HG03139 (cell line): ENCODE data around the gene GCFC2.
"Not testable (repeated sequence)": the region's sequence is repeated elsewhere in the genome, so short reads cannot be mapped to it uniquely, and the experiment has no call there.

Source experiments
- ATAC-seq: cut with Tn5 transposase; IDR thresholded peaks from one replicate; pipeline ENCODE4 v1.9.1; 2021; ENCODE audit not compliant: unreplicated experiment

The GCFC2 gene

DNA sequence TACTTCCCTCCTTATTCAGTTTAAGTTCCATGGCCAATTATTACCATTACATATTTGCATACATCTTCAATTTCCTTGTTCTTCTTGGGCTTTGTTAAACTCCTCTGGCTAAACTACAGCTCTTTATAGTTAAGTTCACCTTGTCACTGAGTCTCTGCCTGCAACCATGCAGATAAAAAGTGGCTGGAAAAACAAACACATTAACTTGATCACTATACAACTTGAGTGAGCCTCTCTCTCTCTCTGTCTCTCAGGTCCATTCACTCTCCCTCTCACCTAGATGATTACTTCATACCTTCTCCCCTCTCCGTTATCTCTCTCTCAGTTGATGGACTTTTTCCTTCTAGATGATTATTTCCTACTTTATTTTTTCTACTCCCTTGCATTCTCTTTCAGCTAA, 30.3 kb downstream of the GCFC2 start:
- no peak for ATAC-seq

DNA sequence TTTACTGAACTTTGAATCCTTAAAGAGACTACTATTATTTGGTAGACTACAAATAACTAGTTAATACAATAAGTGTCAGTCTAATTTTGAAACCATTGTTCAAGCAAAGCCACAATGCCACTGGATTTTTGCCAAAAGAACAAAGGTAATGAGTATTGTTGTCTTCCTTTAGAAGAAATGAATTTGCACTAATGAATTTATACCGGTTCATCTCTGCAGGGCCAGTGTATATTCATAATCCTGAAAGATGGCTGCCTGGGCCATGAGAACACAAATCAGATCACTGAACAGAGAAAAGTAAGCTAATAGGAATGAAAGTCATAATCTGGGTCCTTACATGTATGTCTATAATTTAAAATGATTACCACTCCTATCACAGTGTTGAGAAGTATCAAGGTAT, 31.2 kb downstream of the GCFC2 start:
- no peak for ATAC-seq

DNA sequence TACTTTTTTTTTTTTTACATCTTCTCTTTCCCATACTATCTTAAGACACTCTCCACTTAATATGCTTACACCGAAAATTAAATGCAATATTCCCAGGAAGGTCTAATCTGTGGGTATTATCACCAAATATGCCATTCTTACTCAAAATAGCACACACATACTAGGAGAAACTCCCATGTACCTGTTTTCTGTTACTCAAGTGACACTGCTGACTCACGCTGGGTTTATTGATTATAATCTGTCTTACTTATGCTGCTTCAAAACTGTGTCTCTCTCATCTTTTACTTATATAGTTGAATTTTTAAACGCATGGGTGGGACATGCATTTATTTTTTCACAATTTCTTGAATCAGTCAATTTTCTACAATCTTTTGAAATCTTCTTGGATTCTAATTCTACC, 34.3 kb downstream of the GCFC2 start:
- ATAC-seq: no peak

DNA sequence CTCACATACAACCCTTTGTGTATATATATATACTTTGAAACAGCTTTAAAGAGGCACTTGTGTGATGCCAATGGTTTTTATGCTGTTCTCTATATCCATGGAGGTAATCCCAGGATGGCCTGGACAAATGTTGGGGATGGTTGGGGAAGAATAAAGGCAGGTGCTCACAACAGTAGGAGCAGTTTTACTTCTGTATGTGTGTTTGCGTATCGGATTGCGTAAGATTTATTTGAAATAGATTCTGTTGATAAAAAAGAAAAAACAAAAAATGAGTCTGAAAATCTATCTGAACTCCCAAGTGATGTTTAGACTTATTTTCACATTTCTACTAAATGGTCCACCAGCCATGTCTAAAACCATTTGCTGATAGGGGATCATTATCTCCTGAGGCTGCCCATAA, 34.8 kb downstream of the GCFC2 start:
- ATAC-seq: no peak

DNA sequence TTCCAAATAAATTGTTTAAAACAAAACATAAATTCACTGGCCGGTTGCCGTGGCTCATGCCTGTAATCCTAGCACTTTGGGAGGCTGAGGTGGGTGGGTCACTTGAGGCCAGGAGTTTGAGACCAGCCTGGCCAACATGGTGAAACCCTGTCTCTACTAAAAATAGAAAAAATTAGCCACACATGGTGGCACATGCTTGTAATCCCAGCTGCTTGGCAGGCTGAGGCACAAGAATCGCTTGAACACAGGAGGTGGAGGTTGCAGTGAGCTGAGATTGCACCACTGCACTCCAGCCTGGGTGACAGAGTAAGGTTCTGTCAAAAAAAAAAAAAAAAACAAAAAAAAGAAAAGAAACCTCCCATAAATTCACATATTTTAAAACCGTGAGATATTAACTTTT, 35.3 kb downstream of the GCFC2 start:
- not testable (repeated sequence) for ATAC-seq

DNA sequence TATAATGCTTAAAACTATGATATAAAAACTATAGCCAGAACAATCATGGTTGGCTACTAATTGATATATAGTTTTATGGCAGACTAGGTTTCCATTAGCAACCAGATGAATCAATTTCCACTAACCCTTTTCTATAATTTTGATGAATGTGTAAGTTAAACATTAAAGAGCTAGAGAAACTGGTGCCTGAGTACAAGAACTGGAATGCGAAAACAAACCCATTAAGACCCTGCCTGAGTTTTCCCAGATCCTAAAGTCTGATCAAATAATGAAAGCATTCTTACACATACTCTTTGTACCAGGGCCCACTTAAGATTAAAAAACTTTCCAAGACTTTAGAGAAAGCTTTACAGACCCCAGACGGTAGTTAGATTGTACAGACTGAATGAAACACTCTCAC, 42.8 kb downstream of the GCFC2 start:
- ATAC-seq: no peak

DNA sequence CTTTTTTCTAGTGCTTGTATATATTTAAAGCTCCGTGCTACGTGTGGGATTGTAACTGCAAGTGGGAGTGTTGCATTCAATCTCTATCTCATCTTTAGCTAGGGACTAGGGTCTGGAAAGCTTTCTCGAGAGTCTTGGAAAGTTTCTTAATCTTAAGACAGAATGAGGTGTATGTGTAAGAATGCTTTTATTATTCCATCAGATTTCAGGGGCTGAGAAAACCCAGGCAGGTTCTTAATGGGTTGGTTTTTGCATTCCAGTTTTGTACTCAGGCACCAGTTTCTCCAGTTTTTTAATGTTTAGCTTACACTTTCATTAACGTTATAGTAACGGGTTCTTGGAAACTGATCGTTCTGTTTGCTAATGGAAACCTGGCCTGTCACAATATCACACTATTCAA, 43.8 kb downstream of the GCFC2 start:
- no peak for ATAC-seq

DNA sequence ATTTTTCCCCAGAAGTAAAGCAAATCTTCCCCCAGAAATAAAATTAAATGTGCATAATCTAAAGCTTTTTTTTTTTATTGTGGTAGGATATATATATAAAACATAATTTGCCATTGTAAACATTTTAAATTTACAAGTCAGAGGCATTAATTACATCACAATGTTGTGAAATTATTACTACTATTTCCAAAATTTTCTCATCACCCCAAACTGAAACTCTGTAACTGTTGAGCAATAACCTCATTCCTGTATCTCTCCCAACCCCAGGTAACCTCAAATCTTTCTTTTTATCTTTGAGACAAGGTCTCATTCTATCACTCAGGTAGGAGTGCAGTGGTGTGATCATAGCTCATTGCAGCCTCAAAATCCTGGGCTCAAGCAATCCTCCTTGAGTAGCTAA, 52.9 kb downstream of the GCFC2 start:
- no peak for ATAC-seq

DNA sequence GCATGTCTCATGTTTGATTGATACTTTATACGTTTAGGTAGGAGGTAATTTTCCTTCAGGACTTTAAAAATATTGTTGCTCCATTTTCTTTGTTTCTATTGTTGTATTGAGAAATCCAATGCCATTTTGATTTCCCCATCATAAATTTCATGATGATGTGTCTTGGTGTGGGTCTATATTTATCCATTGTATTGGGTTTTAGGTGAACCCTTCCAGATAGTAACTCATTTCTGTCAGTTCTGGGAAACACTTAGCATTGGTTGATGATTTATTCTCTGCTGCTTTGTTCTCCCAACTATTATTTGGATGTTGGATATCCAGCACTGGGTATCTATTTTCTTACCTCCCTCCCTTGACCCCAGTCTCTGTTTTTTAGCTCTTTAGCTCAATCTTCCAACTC, 54.2 kb downstream of the GCFC2 start:
- ATAC-seq: no peak

DNA sequence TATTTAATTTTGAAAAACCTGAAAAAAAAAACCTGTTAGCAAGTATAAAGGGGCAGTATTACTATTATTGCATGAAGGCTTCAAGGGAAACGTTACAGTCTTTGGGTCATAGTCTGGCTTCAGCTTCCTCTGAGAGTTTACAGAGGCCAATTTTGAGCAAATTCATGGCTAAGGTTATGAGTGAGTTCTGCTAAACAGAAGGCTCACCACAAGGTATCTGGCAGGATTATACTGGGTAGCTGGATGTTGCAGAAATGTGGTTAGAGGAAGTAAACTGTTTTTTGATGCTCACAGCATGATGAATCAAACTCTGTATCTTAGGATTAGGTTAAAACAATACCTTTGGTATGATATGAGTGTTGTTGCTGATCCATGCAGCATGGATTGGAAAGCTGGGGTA, 54.9 kb downstream of the GCFC2 start:
- no peak for ATAC-seq

DNA sequence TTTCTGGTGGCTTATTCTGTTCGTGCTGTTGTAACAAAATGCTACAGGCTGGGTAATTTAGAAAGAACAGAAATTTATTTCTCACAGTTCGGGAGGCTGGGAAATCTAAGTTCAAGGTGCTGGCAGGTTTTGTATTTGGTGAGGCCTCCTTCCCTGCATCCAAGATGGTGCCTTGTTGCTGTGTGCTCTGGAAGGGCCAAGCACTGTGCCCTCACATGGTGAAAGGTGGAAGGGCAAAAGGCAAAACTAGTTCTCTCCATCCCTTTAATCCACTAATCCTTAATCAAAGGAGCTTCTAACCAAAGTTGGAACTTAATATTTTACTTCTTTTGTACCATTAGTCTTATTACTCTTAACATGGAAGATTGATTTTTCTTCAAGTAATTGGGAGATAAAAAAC, 56.7 kb downstream of the GCFC2 start:
- ATAC-seq: no peak

DNA sequence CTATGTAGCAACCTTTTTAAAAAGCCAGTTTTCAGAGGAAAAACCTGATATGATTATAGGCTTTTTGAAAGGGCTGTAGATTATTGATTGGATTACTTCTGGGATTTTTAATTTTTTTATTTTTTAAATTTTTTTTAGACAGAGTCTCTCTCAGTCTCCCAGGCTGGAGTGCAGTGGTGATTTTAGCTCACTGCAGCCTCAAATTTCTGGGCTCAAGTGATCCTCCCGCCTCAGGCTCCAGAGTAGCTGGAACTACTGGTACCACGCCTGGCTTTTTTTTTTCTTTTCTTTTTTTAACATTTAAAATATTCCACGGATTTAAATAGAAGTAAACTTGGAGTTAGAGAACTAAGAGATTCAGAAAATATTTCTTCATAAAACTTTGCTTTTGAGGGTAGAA, 62.9 kb downstream of the GCFC2 start:
- ATAC-seq: no peak

DNA sequence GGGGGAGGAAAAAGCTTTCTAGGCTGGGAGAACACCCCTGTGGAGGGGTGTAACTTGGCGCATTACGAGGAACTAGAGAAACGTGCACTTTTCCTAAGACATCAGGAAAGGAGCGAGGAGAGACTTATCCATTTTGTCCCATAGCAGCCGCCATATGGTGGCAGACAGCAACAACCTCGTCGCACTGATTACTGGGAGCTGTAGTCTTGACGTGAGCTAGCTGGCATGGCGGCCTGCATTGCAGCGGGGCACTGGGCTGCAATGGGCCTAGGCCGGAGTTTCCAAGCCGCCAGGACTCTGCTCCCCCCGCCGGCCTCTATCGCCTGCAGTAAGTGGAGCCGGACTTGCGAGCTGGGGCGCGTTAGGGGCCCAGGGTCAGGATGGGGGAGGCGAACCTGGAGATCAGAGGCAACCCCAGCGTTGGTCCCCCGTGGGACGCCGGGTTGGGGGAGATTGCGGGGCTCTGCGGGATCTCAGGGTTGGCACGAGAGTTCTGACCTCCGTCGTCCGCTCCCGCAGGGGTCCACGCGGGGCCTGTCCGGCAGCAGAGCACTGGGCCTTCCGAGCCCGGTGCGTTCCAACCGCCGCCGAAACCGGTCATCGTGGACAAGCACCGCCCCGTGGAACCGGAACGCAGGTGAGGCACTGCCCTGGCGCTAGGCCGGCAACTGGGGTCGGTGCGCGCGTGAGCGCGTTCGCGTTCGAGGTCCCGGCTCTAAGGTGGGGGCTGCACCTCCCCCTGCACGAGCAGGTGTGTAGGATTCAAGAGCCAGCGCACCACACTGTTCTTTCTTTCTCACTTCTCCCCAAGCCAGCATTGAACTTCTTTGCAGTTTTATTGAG, 63.9 kb downstream of the GCFC2 start, which contains the start of gene MRPL19:
Gene MRPL19 (plus strand): TSS at position 201 of the 843 bp plus-strand sequence. CDS start 25 bp downstream, at position 226.
- ATAC-seq: peak; percentile 97

DNA sequence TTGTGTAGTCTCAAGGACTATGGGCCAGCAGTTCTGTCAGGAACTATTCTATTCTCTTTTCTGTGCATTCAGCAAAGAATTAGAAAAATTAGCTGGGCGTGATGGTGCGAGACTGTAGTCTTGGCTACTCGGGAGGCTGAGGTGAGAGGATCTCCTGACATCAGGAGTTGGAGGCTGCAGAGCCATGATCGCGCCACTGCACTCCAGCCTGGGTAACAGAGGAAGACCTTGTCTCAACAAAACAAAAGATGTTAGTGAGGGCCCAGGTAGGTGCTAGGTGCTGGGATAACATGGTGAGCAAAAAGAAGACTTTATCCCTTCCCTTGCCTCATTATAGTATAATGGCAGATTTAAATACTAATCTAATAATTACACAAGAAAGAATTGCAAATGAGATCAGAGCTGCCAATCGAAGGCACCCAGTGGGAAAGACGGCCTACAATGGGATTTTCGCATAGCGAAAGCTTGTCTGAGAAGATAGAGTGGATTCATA, 64.6 kb downstream of the GCFC2 start:
- no peak for ATAC-seq

DNA sequence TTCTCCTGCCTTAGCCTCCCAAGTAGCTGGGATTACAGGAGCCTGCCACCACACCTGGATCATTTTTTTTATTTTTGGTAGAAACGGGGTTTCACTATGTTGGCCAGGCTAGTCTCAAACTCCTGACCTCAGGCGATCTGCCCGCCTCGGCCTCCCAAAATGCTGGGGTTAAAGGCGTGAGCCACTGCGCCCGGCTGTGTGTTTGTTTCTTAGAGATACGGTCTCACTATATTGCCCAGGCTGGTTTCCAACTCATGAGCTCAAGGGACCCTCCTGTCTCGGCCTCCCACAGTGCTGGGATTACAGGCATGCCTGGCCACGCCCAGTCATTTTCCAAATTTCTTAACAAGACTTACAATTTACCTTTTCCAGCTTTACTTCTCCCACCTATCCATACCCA, 65.1 kb downstream of the GCFC2 start:
- no peak for ATAC-seq

DNA sequence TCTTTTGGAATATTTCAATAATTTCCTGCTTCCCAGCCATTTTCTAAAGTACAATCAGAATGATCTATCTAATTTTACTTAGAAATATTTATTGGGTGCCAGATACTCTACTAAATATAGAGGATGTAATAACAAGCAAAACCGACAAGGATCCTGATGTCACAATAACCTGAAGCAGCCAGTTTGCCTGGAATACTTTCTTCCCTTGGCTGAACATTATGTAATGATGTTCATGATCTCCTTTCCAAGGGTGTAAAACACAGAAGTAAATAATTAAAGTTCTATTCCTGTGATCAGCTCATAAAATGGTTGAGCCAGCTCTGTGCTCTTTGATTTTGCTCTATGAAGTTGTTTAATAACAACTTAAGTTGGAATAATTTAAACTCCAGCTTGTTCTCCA, 66.7 kb downstream of the GCFC2 start:
- ATAC-seq: no peak

DNA sequence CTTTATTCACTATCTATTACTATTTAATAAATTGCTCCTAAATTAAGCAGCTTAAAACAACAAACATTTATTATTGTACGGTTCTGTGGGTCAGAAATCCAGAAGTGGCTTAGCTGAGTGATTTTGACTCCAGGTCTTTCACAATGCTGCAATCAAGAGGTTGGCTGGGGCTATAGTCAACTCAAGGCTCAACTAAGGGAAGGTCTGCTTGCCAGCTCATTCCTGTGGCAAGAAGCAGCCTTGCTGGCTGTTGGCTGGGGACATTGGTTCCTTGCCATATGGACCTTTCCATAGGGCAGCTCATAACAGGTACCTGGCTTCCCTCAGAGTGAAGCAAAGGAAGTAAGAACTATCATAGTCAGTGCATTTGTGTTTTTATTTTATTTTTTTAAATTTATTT, 69.1 kb downstream of the GCFC2 start:
- no peak for ATAC-seq

DNA sequence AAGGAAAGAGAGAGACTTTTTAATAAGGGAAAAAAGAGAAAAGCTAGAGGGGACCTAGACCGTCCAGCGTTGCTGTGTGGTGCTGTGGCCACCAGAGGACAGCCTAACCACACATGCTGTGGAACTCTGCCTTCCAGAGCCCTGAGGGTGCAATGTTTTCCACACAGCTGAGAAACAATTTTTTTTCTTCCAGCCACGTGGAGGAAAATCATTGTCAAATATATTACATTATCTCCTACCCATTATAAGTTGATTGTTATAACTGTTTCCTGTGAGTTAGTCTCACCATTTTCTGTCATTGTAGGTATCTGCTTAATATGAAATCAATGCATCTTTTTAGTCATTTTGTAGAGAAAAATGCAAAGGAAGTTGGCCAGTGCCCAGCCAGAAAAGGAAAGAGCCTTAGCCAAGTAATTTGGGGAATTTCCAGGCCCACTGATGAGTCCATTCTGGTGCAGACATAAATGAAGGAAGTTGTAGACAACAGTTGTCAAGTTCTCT, 70.0 kb downstream of the GCFC2 start:
- peak; percentile 93 for ATAC-seq

DNA sequence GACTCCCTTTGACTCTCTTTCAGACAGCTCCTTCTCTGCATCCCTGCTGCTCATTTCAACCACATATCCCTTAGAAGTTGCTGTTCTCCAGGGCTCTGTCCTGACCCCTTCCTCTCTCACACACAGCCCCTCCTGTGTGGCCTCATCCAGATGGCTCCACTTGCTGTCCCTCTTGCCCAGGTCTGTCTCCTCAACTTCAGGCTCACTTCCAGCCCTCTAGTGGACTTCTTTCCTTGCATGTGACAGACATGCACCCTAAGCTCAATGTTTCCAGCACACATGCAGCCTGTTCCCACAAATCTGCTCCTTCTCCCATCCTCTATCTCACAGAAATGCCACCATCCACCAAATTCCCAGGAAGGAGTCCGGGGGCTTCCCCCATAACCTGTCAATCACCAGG, 73.1 kb downstream of the GCFC2 start:
- ATAC-seq: no peak

DNA sequence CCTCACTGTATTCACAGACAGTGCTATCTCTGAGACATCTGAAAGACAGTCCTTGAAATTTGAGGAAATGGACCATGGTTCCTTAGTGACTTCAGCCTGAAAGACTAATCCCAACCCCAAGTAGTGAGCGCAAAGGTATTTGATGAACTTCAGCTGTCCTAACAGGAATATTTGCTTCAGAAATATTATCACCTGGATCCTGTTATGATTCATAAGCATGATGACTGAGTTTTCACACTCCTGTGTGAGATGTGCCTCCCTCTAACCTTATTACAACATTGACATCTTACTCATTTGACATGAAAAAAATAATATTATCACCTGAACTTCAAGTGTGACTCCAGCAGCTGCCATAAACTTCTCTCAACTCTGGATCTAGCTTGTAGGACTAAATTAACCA, 75.8 kb downstream of the GCFC2 start:
- no peak for ATAC-seq

DNA sequence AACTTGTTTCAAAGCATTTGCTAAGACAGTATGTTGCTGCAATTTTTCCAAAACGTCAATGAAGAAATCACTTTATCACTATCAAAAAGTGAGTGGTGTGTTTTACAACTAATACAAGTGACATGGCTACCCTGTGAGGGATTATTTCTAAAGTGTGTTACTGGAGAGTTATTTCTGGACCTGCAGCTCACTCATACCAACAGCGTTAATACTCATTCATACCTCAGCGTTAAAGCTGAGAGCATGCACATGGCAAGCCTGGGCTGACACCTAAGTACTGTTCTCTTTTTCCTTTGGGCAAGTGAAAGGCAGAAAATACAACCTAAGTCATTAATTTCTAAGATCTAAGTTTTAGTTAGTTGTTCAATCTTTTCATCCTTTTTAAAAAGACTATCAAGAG, 77.1 kb downstream of the GCFC2 start:
- ATAC-seq: no peak

DNA sequence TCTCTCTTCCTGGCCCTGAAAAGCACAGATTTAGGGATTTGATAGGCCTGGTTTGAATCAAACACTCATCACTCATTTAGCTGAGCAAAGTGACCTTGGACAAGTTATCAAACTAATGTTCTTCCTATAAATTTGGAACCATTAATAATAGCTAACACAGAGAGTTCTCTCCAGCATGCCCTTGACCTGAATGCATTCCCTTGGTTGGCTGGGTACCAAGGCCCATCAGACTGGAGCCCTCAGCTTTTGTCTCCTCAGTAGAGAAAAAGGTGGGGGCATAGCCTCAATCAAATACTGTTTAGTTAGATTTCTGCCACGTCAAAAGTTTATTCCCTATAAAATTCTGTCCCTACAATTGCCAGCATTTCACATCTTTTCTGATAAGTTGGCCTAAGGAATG, 77.9 kb downstream of the GCFC2 start:
- ATAC-seq: no peak
